ENCODE measurements around the gene QKI. TPM values are rescaled to one million over a fixed set of nuclear protein-coding genes. Genes with fewer than 3 reads are reported as not detected.
"Not testable (repeated sequence)": the region's sequence is repeated elsewhere in the genome, so short reads cannot be mapped to it uniquely, and the experiment has no call there.

The QKI gene
- total RNA-seq, 2 donors from 2014 or later = 366 to 434 TPM

DNA sequence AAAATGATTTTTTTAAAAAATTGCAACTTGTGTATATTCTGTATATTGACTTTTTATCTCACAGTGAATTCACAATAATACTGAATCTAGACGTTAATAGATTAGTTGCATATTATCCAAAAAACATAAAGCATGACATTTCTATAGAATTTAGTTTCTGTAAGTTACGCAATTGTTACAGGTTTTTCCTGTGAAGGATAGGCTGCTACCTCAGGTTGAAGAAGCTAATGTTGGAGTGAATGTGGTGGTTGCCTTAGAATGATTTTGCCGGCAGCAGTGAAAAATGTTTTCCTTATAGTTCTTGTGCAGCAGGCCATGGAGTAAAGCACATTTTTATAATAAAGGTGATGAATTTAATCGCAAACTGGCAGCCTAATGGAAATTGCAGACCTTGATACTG lies 20.5 kb downstream of the QKI start:
- H3K4me1 ChIP-seq = peaks cover 0 to 88% of the 10 kb centered on the region in 2 donors
- H3K4me3 ChIP-seq = no peak overlapping the region
- no peak overlapping the region for H3K27ac ChIP-seq

DNA sequence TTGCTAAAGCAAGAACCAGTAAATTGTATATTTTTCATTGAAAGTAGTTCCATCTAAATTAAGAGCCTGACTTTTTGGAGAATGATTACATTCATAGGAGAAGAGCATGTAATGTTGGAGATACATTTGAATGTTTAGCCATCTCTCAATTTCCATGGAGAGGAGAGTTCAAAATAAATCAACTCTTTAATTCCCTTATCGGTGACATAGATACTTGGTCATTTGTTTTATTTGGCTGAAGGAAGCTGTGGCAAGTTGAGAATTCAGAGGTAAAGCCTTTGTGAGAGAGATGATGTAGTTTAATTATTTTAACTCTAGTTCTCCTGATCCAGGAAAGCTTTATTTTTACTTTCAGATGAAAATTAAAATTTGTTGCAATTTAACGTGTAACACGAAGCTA lies 22.3 kb downstream of the QKI start:
- no peaks in the 10 kb centered on the region for H3K36me3 ChIP-seq
- H3K27ac ChIP-seq = no peak overlapping the region
- no peaks in the 10 kb centered on the region for H3K27me3 ChIP-seq
- TF ChIP-seq, protein P1, sequence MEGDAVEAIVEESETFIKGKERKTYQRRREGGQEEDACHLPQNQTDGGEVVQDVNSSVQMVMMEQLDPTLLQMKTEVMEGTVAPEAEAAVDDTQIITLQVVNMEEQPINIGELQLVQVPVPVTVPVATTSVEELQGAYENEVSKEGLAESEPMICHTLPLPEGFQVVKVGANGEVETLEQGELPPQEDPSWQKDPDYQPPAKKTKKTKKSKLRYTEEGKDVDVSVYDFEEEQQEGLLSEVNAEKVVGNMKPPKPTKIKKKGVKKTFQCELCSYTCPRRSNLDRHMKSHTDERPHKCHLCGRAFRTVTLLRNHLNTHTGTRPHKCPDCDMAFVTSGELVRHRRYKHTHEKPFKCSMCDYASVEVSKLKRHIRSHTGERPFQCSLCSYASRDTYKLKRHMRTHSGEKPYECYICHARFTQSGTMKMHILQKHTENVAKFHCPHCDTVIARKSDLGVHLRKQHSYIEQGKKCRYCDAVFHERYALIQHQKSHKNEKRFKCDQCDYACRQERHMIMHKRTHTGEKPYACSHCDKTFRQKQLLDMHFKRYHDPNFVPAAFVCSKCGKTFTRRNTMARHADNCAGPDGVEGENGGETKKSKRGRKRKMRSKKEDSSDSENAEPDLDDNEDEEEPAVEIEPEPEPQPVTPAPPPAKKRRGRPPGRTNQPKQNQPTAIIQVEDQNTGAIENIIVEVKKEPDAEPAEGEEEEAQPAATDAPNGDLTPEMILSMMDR (IDR thresholded peaks at IDR 0.05) = no peak
- no peak for DNase-seq (ENCODE audit: low spot score)
- H3K4me1 ChIP-seq = peaks cover 0 to 88% of the 10 kb centered on the region in 2 donors
- no peaks in the 10 kb centered on the region for H3K9me3 ChIP-seq
- no peak overlapping the region for H3K4me3 ChIP-seq

More for the DNA sequence above, 20.5 kb downstream of the QKI start:
- H3K36me3 ChIP-seq = no peaks in the 10 kb centered on the region
- no peaks in the 10 kb centered on the region for H3K27me3 ChIP-seq
- no peaks in the 10 kb centered on the region for H3K9me3 ChIP-seq
- DNase-seq (ENCODE audit: low spot score) = no peak
- TF ChIP-seq, protein P1 (IDR thresholded peaks at IDR 0.05) = no peak

DNA sequence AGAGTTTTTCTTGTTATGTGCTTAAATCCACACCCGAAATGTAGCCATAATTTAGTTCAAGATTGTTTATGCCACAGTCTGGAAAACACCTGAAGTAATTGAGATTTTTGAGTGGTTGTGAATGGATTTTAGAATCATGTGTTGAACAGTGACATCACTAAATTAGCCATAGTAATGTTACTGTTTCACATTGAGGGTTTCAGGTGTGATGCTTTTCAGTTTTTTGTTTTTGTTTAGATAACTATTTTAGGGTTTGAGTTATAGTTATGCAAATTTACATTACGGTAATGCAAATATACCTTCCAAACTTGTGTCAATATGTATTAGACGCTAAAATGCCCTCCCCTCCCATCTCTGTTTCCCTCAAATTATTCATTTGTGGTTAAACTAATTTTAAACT lies 22.9 kb downstream of the QKI start:
- no peak overlapping the region for H3K4me3 ChIP-seq
- peak overlapping the region in 1 of 2 donors; percentile 39 for H3K27ac ChIP-seq
- DNase-seq (ENCODE audit: low spot score) = no peak

DNA sequence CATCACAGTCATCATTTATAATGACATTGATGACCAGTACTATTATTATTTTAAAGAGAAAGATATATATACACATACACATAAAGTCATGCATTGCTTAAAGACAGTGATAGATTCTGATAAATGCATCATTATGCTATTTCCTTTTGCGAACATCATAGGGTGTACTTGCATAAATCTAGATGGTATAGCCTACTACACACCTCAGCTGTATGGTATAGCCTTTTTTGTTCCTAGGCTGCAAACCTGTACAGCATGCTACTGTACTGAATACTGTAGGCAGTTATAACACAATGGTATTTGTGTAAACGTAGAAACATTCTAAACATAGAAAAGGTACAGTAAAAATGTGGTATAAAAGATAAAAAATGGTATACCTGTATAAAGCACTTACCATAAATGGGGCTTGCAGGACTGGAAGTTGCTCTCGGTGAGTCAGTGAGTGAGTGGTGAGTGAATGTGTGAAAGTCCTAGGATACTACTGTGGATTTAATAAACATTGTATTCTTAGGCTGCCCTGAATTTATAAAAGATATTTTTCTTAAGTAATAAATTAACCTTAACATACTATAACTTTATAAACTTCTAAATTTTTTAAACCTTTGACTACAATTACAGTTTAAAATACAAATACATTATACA lies 23.9 kb downstream of the QKI start:
- Histone ChIP-seq H3K27ac (peak overlapping the region in 1 of 2 donors; percentile 0), H3K4me3 (no peak overlapping the region), H3K36me3 (no peaks in the 10 kb centered on the region), H3K27me3 (no peaks in the 10 kb centered on the region), H3K9me3 (no peaks in the 10 kb centered on the region), H3K4me1 (peaks cover 0 to 89% of the 10 kb centered on the region in 2 donors)
- DNase-seq (ENCODE audit: low spot score) = no peak
- TF ChIP-seq, protein P1 (IDR thresholded peaks at IDR 0.05) = no peak

More for the DNA sequence above, 22.9 kb downstream of the QKI start:
- H3K36me3 ChIP-seq = no peaks in the 10 kb centered on the region
- TF ChIP-seq, protein P1 (IDR thresholded peaks at IDR 0.05) = no peak
- peaks cover 0 to 88% of the 10 kb centered on the region in 2 donors for H3K4me1 ChIP-seq
- no peaks in the 10 kb centered on the region for H3K9me3 ChIP-seq
- no peaks in the 10 kb centered on the region for H3K27me3 ChIP-seq

DNA sequence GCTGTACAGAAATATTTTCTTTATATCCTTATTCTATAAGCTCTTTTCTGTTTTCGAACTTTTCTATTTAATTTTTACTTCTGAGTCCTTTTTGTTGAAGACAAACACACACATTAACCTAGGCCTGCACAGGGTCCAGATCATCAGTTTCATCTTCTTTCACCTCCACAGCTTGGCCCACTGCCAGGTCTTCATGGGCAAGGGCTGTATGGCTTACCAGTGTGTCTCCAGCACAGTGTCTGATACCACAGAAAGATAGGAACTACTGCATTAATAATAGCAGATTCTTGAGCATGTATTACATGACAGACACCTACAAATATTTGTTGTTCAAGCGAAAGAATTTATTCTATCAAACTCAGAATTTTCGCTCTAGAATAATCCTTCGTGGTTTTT lies 24.4 kb downstream of the QKI start:
- Histone ChIP-seq H3K4me1 (peaks cover 0 to 88% of the 10 kb centered on the region in 2 donors), H3K27ac (peak overlapping the region in 1 of 2 donors; percentile 0), H3K36me3 (no peaks in the 10 kb centered on the region), H3K4me3 (no peak overlapping the region), H3K9me3 (no peaks in the 10 kb centered on the region), H3K27me3 (no peaks in the 10 kb centered on the region)
- TF ChIP-seq, protein P1 (IDR thresholded peaks at IDR 0.05) = no peak
- no peak for DNase-seq (ENCODE audit: low spot score)

DNA sequence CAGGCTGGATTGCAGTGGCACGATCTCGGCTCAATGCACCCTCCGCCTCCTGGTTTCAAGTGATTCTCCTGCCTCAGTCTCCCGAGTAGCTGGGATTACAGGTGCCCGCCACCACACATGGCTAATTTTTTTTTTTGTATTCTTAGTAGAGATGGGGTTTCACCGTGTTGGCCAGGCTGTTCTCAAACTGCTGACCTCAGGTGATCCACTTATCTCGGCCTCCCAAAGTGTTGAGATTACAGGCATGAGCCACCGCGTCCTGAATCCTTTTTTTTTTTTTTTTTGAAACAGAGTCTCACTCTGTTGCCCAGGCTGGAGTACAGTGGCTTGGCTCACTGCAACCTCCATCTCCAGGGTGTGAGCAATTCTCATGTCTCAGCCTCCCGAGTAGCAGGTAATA lies 24.9 kb downstream of the QKI start:
- not testable (repeated sequence) for H3K4me3 ChIP-seq; H3K27me3 ChIP-seq; DNase-seq (ENCODE audit: low spot score); H3K36me3 ChIP-seq; H3K9me3 ChIP-seq
- peaks cover 0 to 87% of the 10 kb centered on the region in 2 donors for H3K4me1 ChIP-seq
- H3K27ac ChIP-seq = peak overlapping the region in 1 of 2 donors; percentile 4
